GM12878 (cell line): Measurements from ENCODE around the gene COL4A1. TPM values are rescaled to one million over a fixed set of nuclear protein-coding genes. Genes with fewer than 3 reads are reported as not detected.

Experiments
- ATAC-seq: fragments of 200-7000 bp; cut with Tn5 transposase; 3 replicates; pipeline ENCODE4 v1.9.1; 2020; ENCODE audit warnings: mild to moderate bottlenecking, moderate library complexity
- BruUV-seq: library from RNA; stranded (reverse); fragments of 400-500 nt; replicated peaks from 2 replicates; lab custom pipeline; 2021; lab: Mats Ljungman, UMichigan
- CTCF ChIA-PET: fragments of 300-600 bp; sonication (Branson Sonifier 250); formaldehyde crosslinking; extraction: SDS; loops from one replicate; lab custom pipeline; 2021; ENCODE audit warnings: inconsistent platforms; lab: Yijun Ruan, JAX
- POLR2A ChIA-PET: fragments of 350-600 bp; formaldehyde crosslinking; extraction: SDS; loops from one replicate; lab custom pipeline; 2021; ENCODE audit warnings: inconsistent platforms; lab: Charles Lee
- RAD21 ChIA-PET: fragments of 300-600 bp; sonication (Branson Sonifier 250); formaldehyde crosslinking; loops from one replicate; lab custom pipeline; 2023; ENCODE audit warnings: antibody characterized with exemption; ENCODE audit not compliant: unreplicated experiment; lab: Charles Lee
- SMC1A ChIA-PET: fragments of 300-600 bp; sonication (Branson Sonifier 250); formaldehyde crosslinking; loops from one replicate; lab custom pipeline; 2023; ENCODE audit not compliant: unreplicated experiment, uncharacterized antibody; lab: Charles Lee
- DNase-seq: peaks from one replicate; pipeline ENCODE4 v3.0.0-alpha.2; 2011; ENCODE audit warnings: low read depth, low spot score
- FAIRE-seq: peaks from 3 replicates; lab custom pipeline; 2011; peaks lifted over from hg19 to GRCh38; lab: Jason Lieb, UNC
- H2AFZ ChIP-seq: 2 replicates; pipeline ENCODE4 v1.6.0; 2011; ENCODE audit warnings: low read depth, low read length, control low read depth; ENCODE audit not compliant: control insufficient read depth
- H3K27ac ChIP-seq: 2 replicates; pipeline ENCODE4 v1.5.1; 2011; ENCODE audit warnings: control low read depth; ENCODE audit not compliant: control insufficient read depth, insufficient read depth
- H3K27me3 ChIP-seq, 2 experiments: replicated peaks in 1 of 2; 2 replicates each; pipeline versions ENCODE4 v1.6.0 to v1.6.1; 2011; ENCODE audit warnings: low read length in 1 of 2; ENCODE audit not compliant: control insufficient read depth in 2 of 2, insufficient read depth in 2 of 2
- H3K36me3 ChIP-seq, 2 experiments: 2 replicates each; pipeline ENCODE4 v1.5.1; 2011; ENCODE audit warnings: low read length in 1 of 2; ENCODE audit not compliant: control insufficient read depth in 2 of 2, insufficient read depth in 2 of 2
- H3K4me1 ChIP-seq: 2 replicates; pipeline ENCODE4 v1.6.1; 2011; ENCODE audit warnings: mild to moderate bottlenecking, low read length, moderate library complexity, mixed read lengths; ENCODE audit not compliant: control insufficient read depth, insufficient read depth
- H3K4me2 ChIP-seq: 2 replicates; pipeline ENCODE4 v1.6.0; 2011; ENCODE audit warnings: control low read depth; ENCODE audit not compliant: control insufficient read depth, insufficient read depth
- H3K4me3 ChIP-seq: fragments of 200-600 bp; sonication (generic); 2 replicates; pipeline ENCODE4 v1.5.1; 2016
- H3K79me2 ChIP-seq: 2 replicates; pipeline ENCODE4 v1.6.0; 2011; ENCODE audit warnings: low read length; ENCODE audit not compliant: control insufficient read depth, insufficient read depth
- H3K9ac ChIP-seq: 2 replicates; pipeline ENCODE4 v1.8.0; 2011; ENCODE audit warnings: low read length, control low read depth, mixed read lengths; ENCODE audit not compliant: control insufficient read depth, insufficient read depth
- H3K9me3 ChIP-seq: replicated peaks from 3 replicates; pipeline ENCODE4 v1.5.1; 2011; ENCODE audit warnings: mild to moderate bottlenecking, low read length; ENCODE audit not compliant: control insufficient read depth, insufficient read depth
- H4K20me1 ChIP-seq: 2 replicates; pipeline ENCODE4 v1.6.0; 2011; ENCODE audit not compliant: control insufficient read depth, insufficient read depth
- CREM ChIP-seq: IDR thresholded peaks from 2 replicates; pipeline ENCODE4 v1.6.1; 2014; ENCODE audit warnings: antibody characterized with exemption, low read depth
- ESRRA ChIP-seq: IDR thresholded peaks from 2 replicates; pipeline ENCODE4 v1.6.1; 2012; ENCODE audit warnings: mild to moderate bottlenecking, low read length, improper control_type of control experiment
- KLF5 ChIP-seq: fragments of 450-650 bp; IDR thresholded peaks from 2 replicates; pipeline ENCODE4 v1.6.1; 2014; ENCODE audit warnings: mild to moderate bottlenecking; ENCODE audit not compliant: partially characterized antibody
- LARP7 ChIP-seq: fragments of 450-650 bp; IDR thresholded peaks from 2 replicates; pipeline ENCODE4 v1.6.1; 2017; ENCODE audit warnings: mild to moderate bottlenecking
- SP1 ChIP-seq: IDR thresholded peaks from one replicate; pipeline ENCODE4 v1.6.1; 2011; ENCODE audit warnings: low read depth, low read length
- TARDBP ChIP-seq: IDR thresholded peaks from 2 replicates; pipeline ENCODE4 v1.6.1; 2016; ENCODE audit warnings: borderline replicate concordance
- USF1 ChIP-seq: IDR thresholded peaks from 2 replicates; pipeline ENCODE4 v1.6.1; 2011; ENCODE audit warnings: borderline replicate concordance, low read depth, mild to moderate bottlenecking, moderate library complexity, mixed read lengths, low read length; ENCODE audit not compliant: insufficient read depth; ENCODE audit errors: extremely low read length
- ZZZ3 ChIP-seq: IDR thresholded peaks from 2 replicates; pipeline ENCODE4 v1.6.1; 2011; ENCODE audit warnings: low read depth; ENCODE audit not compliant: control insufficient read depth, insufficient read length
- WGBS: methylation state at CpG from one replicate; pipeline ENCODE4 v1.1.6; 2016; ENCODE audit warnings: low lambda C conversion rate; ENCODE audit not compliant: insufficient replicate concordance, insufficient coverage; ENCODE audit errors: missing lambda C conversion rate; 5-methylcytosine and 5-hydroxymethylcytosine counted together
- in situ Hi-C: fragments of 300-500 bp; cut with MboI; formaldehyde crosslinking; loops from 9 replicates; pipeline ENCODE4 v1.14.3; 2018; ENCODE audit warnings: mixed read lengths
- intact Hi-C: fragments of 100-400 bp; cut with micrococcal nuclease; formaldehyde crosslinking; loops from one replicate; pipeline ENCODE4 v1.14.2; 2022; ENCODE audit not compliant: unreplicated experiment
- polyA plus RNA-seq, 11 experiments: library from polyadenylated mRNA; depleted of rRNA in 4 of 11; unstranded in 6 of 11; stranded (reverse) in 5 of 11; fragments of >200 nt; fragmentation: Nextera tagmentation in 4 of 11; fragmentation: Illumina TruSeq in 1 of 11; extraction: Ambion mirVana in 4 of 11; extraction: Trizol in 1 of 11; gene quantifications; 1 replicate in 1 of 11; 2 replicates in 10 of 11; pipeline versions ENCODE4 v1.2.1 to v1.2.3, GENCODE V29; 2011 to 2016; ENCODE audit warnings: inconsistent platforms in 2 of 11, missing spikeins in 2 of 11, low read depth in 1 of 11
- total RNA-seq, 4 experiments: library from RNA; depleted of rRNA in 3 of 4; stranded (reverse); fragments of >200 nt in 3 of 4; fragmentation: Illumina TruSeq in 1 of 4; extraction: Trizol in 1 of 4; gene quantifications; 2 replicates each; pipeline versions ENCODE4 v1.2.1 to v1.2.3, GENCODE V29; 2013 to 2021

The COL4A1 gene
- total and polyA plus RNA-seq, 10 of the 15 experiments (the other 5 are each of a cell fraction or from before 2014, with no cell fraction given) = 0.07 to 0.31 (median 0.13) TPM; not detected in 6

GRCh38 chr13:110150384-110151101 is 156.4 kb downstream of the COL4A1 start:
- in situ Hi-C loops = no loop called here
- POLR2A ChIA-PET = no interaction called here
- intact Hi-C loops = no loop called here

More at GRCh38 chr13:110150384-110151101, 156.4 kb downstream of the COL4A1 start:
- no peak overlapping the region for H2AFZ ChIP-seq
- TF ChIP-seq TARDBP (no peak), USF1 (no peak), LARP7 (no peak), CREM (no peak), ZZZ3 (no peak), ESRRA (no peak), KLF5 (no peak), SP1 (no peak)
- ChIA-PET RAD21 (no interaction called here), SMC1A (interaction anchor here (0.6 to 2.0 kb wide), 2 partner anchors 13 to 1120 kb away, joined by 3 to 4 read pairs; no protein-coding TSS in a partner anchor), CTCF (no interaction called here)
- H3K36me3 ChIP-seq = no peaks in the 10 kb centered on the region
- no peaks in the 10 kb centered on the region for H3K9me3 ChIP-seq
- 41% methylated on average over 15 of the region's 15 CpGs for WGBS
- no peak overlapping the region for H3K4me3 ChIP-seq
- peaks cover 0 to 2% of the 10 kb centered on the region in 2 experiments; a peak in 1 of 4 replicates for H3K27me3 ChIP-seq
- no TSS peak for BruUV-seq
- DNase-seq (no peak), ATAC-seq (no peak), FAIRE-seq (no peak)
- H4K20me1 ChIP-seq = no peaks in the 10 kb centered on the region
- no peak overlapping the region for H3K4me2 ChIP-seq
- no peaks in the 10 kb centered on the region for H3K79me2 ChIP-seq
- no peak overlapping the region for H3K27ac ChIP-seq
- no peaks in the 10 kb centered on the region for H3K4me1 ChIP-seq
- H3K9ac ChIP-seq = no peak overlapping the region
